RPMI7951 (cell line): ENCODE data around the gene SMIM36. TPM values are rescaled to one million over a fixed set of nuclear protein-coding genes. Genes with fewer than 3 reads are reported as not detected.
"Not testable (repeated sequence)": the region's sequence is repeated elsewhere in the genome, so short reads cannot be mapped to it uniquely, and the experiment has no call there.

Experiments used
- DNase-seq: peaks from one replicate; pipeline ENCODE4 v3.0.0-alpha.2; 2012; ENCODE audit warnings: low read depth
- total RNA-seq: library from RNA; depleted of rRNA; stranded (reverse); fragments of >200 nt; shearing (Covaris generic); gene quantifications from 2 replicates; pipeline ENCODE4 v1.2.3, GENCODE V29; 2014

SMIM36 gene
- total RNA-seq, 1 experiment from 2014 or later: not detected

- no peak for DNase-seq
These were observed 75.8 kb downstream of the SMIM36 start for GRCh38 chr17:55435408-55435807.

GRCh38 chr17:55434721-55435120 is 76.5 kb downstream of the SMIM36 start:
- DNase-seq: peak; percentile 45

- peak; percentile 91 for DNase-seq
These were observed 77.4 kb downstream of the SMIM36 start for GRCh38 chr17:55433629-55434422.

- DNase-seq: peak; percentile 54
These were observed 78.1 kb downstream of the SMIM36 start for GRCh38 chr17:55433029-55433628.

- peak; percentile 39 for DNase-seq
These were observed 78.8 kb downstream of the SMIM36 start for GRCh38 chr17:55432358-55433028.

GRCh38 chr17:55431914-55432313 is 79.3 kb downstream of the SMIM36 start:
- DNase-seq: not testable (repeated sequence)

GRCh38 chr17:55430541-55431288 is 80.5 kb downstream of the SMIM36 start:
- peak; percentile 22 for DNase-seq

- no peak for DNase-seq
These were observed 83.7 kb downstream of the SMIM36 start for GRCh38 chr17:55427587-55427882.

GRCh38 chr17:55426851-55427586 is 84.2 kb downstream of the SMIM36 start:
- peak; percentile 24 for DNase-seq

- no peak for DNase-seq
These were observed 86.2 kb downstream of the SMIM36 start for GRCh38 chr17:55424893-55425540.

GRCh38 chr17:55423535-55423934 is 87.7 kb downstream of the SMIM36 start:
- no peak for DNase-seq

- not testable (repeated sequence) for DNase-seq
These were observed 88.5 kb downstream of the SMIM36 start for GRCh38 chr17:55422828-55423164.

- DNase-seq: no peak
These were observed 89.9 kb downstream of the SMIM36 start, which contains the start of gene MMD for GRCh38 chr17:55421179-55421934. MMD (minus strand) TSS chr17:55421835; CDS start chr17:55421695, 140 bp downstream.

GRCh38 chr17:55420776-55421178 is 90.5 kb downstream of the SMIM36 start:
- no peak for DNase-seq

- DNase-seq: no peak
These were observed 91.0 kb downstream of the SMIM36 start for GRCh38 chr17:55420067-55420775.

- DNase-seq: no peak
These were observed 92.6 kb downstream of the SMIM36 start for GRCh38 chr17:55418369-55419268.

GRCh38 chr17:55417411-55418268 is 93.6 kb downstream of the SMIM36 start:
- DNase-seq: no peak
